C4-2B (cell line): ENCODE results near the gene ETS1.

Experiments
- H3K27ac ChIP-seq: fragments of 450-650 bp; 2 replicates; pipeline ENCODE4 v1.5.1; 2017
- CTCF ChIP-seq: fragments of 450-650 bp; conservative IDR thresholded peaks from 2 replicates; pipeline ENCODE4 v1.5.1; 2017; ENCODE audit warnings: mild to moderate bottlenecking
- ZFX ChIP-seq: fragments of 450-650 bp; IDR thresholded peaks from 2 replicates; pipeline ENCODE4 v1.6.1; 2017

ETS1 gene

GRCh38 chr11:128616161-128616560 is 28.8 kb upstream of the ETS1 start:
- TF ChIP-seq CTCF (no peak), ZFX (no peak)

GRCh38 chr11:128615612-128616011 is 28.3 kb upstream of the ETS1 start:
- TF ChIP-seq ZFX: no peak
- no peak for TF ChIP-seq CTCF
- H3K27ac ChIP-seq: no peak overlapping the region

More at GRCh38 chr11:128616161-128616560, 28.8 kb upstream of the ETS1 start:
- H3K27ac ChIP-seq: no peak overlapping the region

- TF ChIP-seq ZFX: no peak
- no peak for TF ChIP-seq CTCF
- H3K27ac ChIP-seq: no peak overlapping the region
These were observed 27.7 kb upstream of the ETS1 start for GRCh38 chr11:128615076-128615475.

DNA sequence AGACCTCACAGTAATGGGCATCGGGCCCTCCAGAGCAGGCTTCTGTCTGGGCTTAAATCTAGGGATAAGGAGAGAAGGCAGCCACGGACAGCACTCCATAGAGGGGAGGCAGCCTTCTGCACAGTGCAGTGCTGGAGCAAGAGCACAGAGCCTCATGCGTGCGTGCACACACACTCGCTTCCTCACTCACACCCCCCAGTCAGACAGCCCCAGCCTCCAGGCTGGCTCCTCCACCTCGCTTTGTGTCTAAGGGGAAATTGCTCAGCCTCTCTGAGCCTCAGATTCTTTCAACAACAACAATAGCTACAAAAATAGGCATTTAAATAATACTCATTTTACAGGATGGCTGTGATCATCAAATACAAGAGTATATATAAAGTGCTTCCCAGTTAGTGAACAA is 26.7 kb upstream of the ETS1 start:
- TF ChIP-seq CTCF: no peak
- H3K27ac ChIP-seq: no peak overlapping the region

DNA sequence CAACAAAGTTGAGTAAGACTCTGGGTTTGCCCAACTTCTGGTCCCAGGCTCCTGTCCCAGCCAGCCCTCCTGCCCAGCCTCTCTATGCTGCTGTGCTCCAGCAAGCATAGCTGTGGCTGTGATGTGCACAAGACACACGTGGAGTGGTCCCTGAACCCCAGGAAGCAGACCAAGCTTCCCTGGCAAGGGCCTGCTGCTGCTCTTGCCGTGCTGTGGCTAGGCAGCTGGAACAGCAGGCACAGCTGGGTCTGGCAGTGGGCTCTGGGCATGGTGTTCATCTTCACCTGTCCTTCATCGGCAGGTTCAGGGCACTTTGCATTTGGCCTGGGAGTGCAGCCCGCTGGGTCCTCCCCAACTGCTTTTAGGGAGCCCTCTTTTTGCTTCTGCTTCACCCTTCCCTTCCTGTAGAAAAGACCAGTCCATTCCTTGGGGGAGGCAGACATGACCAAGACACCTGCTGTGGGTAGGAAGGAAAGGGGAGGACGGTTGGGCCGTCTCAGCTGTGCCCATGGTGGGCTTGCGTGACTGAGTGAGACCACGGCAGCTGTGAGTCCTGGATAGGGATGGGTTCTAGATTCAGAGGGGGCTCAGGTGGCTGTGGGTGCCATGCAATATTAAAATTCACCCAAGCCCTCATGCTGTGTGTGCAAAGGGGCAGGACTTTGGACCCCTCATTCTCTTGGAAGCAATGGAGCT is 26.1 kb upstream of the ETS1 start:
- H3K27ac ChIP-seq: no peak overlapping the region
- TF ChIP-seq ZFX (no peak), CTCF (no peak)

DNA sequence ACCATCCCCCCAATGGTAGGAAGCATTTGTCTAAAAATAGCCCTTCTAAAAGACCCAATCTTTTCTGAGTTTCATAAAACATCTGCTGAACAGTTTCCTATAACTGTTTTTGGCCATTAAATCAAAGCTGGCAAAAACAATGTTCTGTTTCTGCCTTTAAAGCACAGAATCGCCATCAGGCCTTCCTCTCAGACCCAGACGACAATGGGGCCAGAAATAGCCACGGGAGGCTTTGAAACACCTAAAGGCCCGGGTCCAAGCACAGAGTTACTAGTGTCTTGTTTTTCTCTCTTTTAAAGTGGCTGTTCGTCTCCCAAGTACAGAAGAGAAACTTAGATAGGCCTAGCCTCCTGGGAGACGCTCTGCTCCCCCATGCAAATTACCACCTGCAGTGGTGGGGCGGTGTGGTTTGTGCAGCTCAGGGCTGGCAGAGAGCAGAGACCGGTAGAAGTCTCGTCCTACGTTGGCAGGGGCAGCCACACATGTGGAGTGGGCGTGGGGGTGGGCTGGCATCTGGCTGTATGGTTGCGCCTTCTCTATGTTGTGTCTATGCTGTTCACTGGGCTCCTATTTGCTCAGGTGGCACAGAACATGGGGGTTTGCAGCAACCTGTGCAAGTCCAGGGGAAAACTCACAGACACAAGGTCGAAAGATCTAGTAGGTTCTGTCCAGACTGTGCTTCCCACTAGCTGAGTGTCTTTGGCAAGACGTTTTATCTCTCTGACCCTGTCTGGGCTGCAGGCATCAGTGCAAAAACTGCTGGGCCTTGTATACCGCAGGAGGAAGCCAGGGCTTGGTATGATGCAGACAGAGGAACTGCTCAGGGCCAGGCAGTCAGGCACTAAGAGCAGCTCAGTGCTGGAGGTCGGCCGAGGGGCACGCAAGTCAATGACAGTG is 23.6 kb upstream of the ETS1 start:
- TF ChIP-seq ZFX (no peak), CTCF (no peak)
- no peak overlapping the region for H3K27ac ChIP-seq

- no peak for TF ChIP-seq ZFX
- no peak for TF ChIP-seq CTCF
- no peak overlapping the region for H3K27ac ChIP-seq
These were observed 22.4 kb upstream of the ETS1 start for GRCh38 chr11:128609785-128610184.
